Stimulated activated CD8-positive, alpha-beta memory T cell treated with anti-CD3 and anti-CD28 coated beads, Interleukin-4, amount 100 ng/mL, for 24 hours (primary cell): ENCODE measurements around the gene FHIT.

Source experiments
- DNase-seq: peaks from one replicate; pipeline ENCODE4 v3.0.0-alpha.2; 2020; ENCODE audit warnings: low read depth

The FHIT gene

DNA sequence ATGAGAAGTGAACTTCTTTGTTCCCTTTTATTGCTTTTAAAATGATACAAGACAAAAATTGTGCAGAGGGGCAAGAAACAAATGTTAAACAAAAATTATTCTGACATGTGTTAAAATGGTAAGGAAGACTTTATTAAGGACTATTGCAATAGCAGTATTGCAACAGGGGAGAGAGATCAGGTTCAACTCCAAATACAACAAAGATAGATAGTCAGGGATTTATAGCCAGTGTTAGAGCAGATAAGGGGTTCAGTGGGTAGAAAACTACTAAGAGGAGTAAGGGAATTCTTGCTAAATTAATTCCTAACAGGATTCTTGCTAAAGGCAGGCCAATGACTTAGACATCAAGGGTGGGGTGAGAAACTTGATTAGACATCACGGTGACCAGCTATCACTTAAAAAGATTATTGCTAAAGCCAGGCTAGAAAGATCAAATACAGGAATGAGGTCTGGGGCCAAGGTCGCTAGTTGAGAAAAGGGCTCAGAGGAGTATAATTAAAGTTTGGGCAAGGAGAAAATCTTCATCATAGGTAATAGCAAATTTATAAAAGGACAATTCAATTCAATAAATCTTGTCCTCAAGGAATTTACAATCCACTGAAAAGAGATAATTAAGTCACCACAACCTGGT lies 81.5 kb downstream of the FHIT start:
- DNase-seq: no peak

GRCh38 chr3:61168286-61168685 lies 83.0 kb downstream of the FHIT start:
- DNase-seq: no peak

DNA sequence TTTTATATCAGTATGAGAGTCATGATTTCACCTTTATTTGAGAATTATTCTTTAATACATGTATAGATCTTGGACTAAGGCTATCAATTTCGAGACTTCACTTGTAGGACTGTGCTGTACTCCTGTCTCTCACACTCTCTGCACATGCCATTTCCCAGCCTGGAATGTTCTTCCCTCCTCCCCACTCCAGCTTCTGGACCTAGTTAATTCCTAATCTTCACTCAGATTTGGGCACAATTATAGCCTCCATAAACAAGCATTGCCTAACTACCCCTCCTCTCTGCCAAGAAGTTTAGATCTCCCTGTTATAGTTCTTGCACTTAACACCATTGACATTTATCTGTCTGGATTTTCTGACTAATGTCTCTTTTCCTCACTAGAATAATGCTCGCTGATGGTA lies 88.3 kb downstream of the FHIT start:
- DNase-seq: no peak

GRCh38 chr3:61158667-61159066 lies 92.6 kb downstream of the FHIT start:
- DNase-seq: no peak

DNA sequence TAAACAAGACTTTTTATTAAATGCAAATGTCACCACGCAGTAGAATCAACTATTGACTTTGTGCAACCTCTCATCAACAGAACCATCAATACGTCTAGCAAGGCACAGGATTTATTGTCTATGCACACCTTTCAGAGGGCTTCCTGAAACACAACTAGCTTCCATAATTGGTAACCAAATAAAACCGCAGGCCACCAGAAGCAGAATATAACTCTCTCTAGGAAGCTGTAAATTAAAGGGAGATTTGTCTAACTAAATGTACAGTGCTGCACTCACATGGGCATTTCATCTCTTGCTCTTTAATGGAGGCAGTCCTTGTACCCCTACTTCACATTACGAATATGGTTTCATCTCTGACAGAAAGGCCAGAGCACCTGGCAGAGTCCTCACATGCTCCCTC lies 93.0 kb downstream of the FHIT start:
- DNase-seq: no peak

GRCh38 chr3:61157414-61157813 lies 93.8 kb downstream of the FHIT start:
- no peak for DNase-seq

DNA sequence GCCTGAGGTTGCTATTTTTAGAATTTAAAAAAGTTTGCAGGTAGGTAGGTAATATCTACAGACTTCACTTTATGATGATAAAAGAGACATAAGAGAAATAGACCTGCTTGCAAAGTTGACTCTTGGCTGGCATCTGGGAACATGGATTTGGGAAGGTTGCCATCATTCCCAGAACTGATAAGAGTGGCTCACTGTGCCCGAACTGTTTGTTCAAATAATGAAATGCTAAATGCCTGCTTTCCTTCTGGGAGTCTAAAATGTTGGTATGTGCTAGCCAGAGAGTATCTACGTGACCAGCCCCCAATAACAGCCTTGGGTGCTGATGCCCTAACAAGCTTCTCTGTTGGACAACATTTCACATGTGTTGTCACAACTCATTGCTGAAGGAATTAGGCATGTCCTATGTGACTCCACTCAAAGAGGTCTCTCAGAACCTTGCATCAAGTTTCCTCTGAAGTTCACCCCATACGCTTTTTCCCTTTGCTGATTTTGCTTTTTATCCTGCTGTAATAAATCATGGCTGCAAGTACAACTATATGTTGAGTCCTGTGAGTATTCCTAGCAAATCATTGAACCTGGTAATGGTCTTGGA lies 95.5 kb downstream of the FHIT start:
- no peak for DNase-seq

DNA sequence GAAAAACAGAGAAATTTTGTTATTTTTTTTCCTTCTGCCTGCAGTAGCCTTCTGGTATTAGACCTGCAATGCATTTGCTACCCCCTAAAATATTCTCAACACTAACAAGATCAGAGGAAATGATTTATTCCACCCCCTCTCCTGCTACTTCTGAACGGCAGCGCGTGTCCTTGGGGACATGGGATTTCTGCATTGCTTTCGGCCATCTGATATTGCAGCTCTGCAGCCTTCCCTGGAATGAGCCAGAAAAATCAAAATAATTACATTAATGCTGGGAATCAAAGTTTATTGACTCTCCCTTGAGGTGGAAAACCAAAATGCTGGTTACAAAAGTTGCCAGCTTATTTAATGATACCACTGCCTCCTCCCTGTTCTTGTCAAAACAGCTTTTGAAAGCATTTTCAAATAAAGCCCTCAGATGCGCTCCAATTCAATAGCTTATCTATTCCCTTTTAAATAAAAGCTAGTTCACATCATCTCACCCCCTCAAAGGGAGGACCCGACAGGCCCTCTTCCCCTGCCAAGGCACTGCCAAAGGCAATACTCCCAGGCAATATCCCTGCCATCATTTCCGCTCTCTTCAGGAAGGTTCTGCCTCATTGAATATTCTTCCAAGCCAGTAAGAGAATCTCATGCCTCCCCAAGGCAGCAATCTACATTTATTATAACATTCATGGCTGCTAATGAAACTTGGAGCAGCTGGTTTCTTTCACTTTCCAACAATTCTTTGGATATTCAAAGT lies 96.6 kb downstream of the FHIT start:
- DNase-seq: no peak

GRCh38 chr3:61152071-61152470 lies 99.2 kb downstream of the FHIT start:
- no peak for DNase-seq

- DNase-seq: no peak
Observed at GRCh38 chr3:61149236-61149635, 102.0 kb downstream of the FHIT start.

- no peak for DNase-seq
Observed at GRCh38 chr3:61146010-61146890, 105.0 kb downstream of the FHIT start.

GRCh38 chr3:61141697-61142096 lies 109.6 kb downstream of the FHIT start:
- DNase-seq: no peak

- DNase-seq: no peak
Observed at GRCh38 chr3:61141227-61141626, 110.0 kb downstream of the FHIT start.

DNA sequence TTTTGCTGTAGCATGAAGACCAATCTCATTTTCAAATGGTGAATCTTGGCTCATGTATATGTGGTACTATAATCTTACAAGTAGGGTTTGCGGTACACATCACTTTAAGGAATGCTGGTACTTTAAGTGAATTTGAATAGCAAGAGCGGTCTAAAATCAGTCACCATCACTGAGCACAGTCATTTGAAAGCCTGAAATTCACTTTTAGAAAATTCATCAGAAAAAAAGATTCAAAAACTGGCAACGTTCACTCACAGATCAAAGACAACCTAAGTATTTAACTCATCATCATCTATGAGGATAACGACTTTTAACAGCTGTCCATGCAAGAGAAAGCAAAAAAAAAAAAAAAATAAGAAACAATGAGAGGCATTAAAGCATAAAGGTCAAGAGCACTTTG lies 111.6 kb downstream of the FHIT start:
- no peak for DNase-seq

- DNase-seq: no peak
Observed at GRCh38 chr3:61138401-61138800, 112.9 kb downstream of the FHIT start.

GRCh38 chr3:61136191-61136590 lies 115.1 kb downstream of the FHIT start:
- no peak for DNase-seq

DNA sequence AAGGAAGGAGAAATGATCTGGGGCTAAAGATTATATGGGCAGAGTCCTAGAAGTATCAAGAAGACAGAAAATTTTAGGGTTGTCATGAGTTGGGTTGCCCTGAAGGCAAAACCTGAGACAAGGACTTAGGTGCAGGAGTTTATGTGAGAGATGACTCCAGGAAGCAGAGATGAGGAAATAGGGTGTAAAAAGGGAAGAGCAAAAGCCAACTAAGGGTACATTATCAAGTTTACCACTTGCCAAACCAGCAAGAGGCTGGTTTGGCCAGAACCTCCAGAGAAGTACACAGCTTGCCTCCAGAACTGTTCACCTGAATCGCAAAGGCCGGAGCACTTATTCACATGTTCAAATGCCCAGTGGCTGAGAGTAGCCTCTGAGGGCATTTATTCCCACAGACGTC lies 116.7 kb downstream of the FHIT start:
- DNase-seq: no peak

- no peak for DNase-seq
Observed at GRCh38 chr3:61132062-61132461, 119.2 kb downstream of the FHIT start.

DNA sequence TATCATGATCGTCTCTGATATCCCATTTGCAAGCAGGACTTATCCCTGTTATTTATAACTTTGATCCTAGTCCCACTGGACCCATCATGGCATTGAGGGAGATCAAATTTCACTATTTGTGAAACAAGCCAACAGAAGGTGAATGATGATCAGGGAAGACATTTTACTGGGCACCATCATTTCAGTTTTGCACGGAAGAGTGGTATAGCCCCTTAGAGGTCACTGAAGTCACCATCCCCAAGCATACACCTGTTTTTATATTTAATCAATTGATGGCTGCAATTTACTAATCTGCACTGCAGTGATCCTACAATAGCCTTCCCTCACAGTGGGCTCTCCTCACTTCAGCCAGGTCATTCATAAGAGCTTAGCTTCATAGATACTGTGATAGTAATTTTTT lies 132.4 kb downstream of the FHIT start:
- DNase-seq: no peak

GRCh38 chr3:61117045-61117898 lies 134.0 kb downstream of the FHIT start:
- DNase-seq: no peak

- DNase-seq: no peak
Observed at GRCh38 chr3:61114316-61114953, 136.8 kb downstream of the FHIT start.
